Measurements from ENCODE around the gene HRCT1. TPM values are rescaled to one million over a fixed set of nuclear protein-coding genes. Genes with fewer than 3 reads are reported as not detected.
"Not testable (repeated sequence)": the region's sequence is repeated elsewhere in the genome, so short reads cannot be mapped to it uniquely, and the experiment has no call there.

HRCT1 gene
- polyA plus RNA-seq, 3 donors, result not detected

DNA sequence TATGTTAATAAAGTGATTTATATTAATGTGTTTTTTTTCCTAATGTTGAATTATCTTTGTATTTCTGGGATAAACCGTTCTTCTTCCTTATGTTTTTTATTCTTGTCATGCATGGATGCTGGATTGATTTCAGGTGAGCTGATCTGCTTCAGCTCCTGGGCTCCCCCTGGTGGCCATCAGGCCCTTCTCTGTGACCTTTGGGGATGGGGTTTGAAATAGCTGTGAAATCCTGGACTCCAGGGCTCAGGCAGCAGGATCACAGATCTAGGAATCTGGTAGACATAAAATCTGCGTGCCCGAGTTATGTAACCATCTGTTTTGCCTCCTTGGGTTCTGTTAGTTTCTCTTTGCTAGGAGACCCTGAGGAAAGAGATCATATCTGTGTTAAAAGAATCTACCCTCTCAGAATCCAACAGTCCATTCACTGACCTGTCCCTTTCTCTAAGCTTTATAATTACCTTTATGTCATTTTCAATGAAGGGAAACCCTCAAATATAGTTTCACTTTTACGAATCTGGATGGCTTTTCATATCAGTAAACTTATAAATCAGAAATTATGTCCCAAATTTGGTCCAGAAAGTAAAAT, 23.6 kb upstream of the HRCT1 start:
- intact Hi-C loops (cut with micrococcal nuclease), result loop anchor here (1.0 to 5.0 kb wide), 3 partner anchors 55 to 92 kb away; partner anchors contain the start of genes FAM221B (in 1 of the 2), NPR2 (in 1 of the 2) and TMEM8B (in 1 of the 2)
- no peaks in the 10 kb centered on the region for H3K36me3 ChIP-seq (replicated peaks in 1 of 2; ENCODE audit: control insufficient read depth in 1 of 2, insufficient read depth in 2 of 2, low read length in 2 of 2)
- no peak overlapping the region for H3K9ac ChIP-seq (ENCODE audit: insufficient read depth, low read length, poor library complexity, severe bottlenecking)
- H3K27ac ChIP-seq (ENCODE audit: low read depth in 1 of 2, low read length in 2 of 2), result no peak overlapping the region
- Mint-ChIP-seq H3K4me3 (no peak overlapping the region), H3K36me3 (peaks cover 0 to 2% of the 10 kb centered on the region in 2 donors), H3K27me3 (ENCODE audit: low read depth in 3 of 3) (peaks cover 14 to 16% (median 15%) of the 10 kb centered on the region in 3 donors), H3K4me1 (no peaks in the 10 kb centered on the region), H3K27ac (no peak overlapping the region), H3K9me3 (peaks cover 6 to 11% (median 9%) of the 10 kb centered on the region in 7 donors)
- no peaks in the 10 kb centered on the region for H3K4me1 ChIP-seq (ENCODE audit: control insufficient read depth in 1 of 2, insufficient read depth in 2 of 2, low read length in 2 of 2)
- DNase-seq, result peak; percentile 61 to 71 (median 62)
- peaks cover 3 to 6% of the 10 kb centered on the region in 2 donors for H3K27me3 ChIP-seq (ENCODE audit: control insufficient read depth in 2 of 2, insufficient read depth in 2 of 2, low read length in 2 of 2)
- no CpG with 5 or more reads among the region's 4 CpGs for WGBS (ENCODE audit: insufficient coverage)
- TF ChIP-seq, protein P1, sequence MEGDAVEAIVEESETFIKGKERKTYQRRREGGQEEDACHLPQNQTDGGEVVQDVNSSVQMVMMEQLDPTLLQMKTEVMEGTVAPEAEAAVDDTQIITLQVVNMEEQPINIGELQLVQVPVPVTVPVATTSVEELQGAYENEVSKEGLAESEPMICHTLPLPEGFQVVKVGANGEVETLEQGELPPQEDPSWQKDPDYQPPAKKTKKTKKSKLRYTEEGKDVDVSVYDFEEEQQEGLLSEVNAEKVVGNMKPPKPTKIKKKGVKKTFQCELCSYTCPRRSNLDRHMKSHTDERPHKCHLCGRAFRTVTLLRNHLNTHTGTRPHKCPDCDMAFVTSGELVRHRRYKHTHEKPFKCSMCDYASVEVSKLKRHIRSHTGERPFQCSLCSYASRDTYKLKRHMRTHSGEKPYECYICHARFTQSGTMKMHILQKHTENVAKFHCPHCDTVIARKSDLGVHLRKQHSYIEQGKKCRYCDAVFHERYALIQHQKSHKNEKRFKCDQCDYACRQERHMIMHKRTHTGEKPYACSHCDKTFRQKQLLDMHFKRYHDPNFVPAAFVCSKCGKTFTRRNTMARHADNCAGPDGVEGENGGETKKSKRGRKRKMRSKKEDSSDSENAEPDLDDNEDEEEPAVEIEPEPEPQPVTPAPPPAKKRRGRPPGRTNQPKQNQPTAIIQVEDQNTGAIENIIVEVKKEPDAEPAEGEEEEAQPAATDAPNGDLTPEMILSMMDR (IDR thresholded peaks at IDR 0.05), result peak; percentile 99
- H3K4me2 ChIP-seq (replicated peaks; ENCODE audit: extremely low read depth, low read length, poor library complexity, severe bottlenecking), result no peak overlapping the region
- H4K20me1 ChIP-seq (ENCODE audit: insufficient read depth, low read length), result no peaks in the 10 kb centered on the region
- no peak overlapping the region for H2AFZ ChIP-seq (ENCODE audit: insufficient read depth, low read depth, low read length, poor library complexity, severe bottlenecking)
- no peak overlapping the region for H3K4me3 ChIP-seq (replicated peaks in 1 of 3; ENCODE audit: low read depth in 2 of 3, low read length in 3 of 3)
- H3K79me2 ChIP-seq (ENCODE audit: insufficient read depth, low read length), result no peaks in the 10 kb centered on the region
- H3K9me3 ChIP-seq (replicated peaks in 1 of 2; ENCODE audit: control insufficient read depth in 1 of 2, insufficient read depth in 1 of 2, low read length in 2 of 2), result peaks cover 0 to 7% of the 10 kb centered on the region in 2 donors

DNA sequence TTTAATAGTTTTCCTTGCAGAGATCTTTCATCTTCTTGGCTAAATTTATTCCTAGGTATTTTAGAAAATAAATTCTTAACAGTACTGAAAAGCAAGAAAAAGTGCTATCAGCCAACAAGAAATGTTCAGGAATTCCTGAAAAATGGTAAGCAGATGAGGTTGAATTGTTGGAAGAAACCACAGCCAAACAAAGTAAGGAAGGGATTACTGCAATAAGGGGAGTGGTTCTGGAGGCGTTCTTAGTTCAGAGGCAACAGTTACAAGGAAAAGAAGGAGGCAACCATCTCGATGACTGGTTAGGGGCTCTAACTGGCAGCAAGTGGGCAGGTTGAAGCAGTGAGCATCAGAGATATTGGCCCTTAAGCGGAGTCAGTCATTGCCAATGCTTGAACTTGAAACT, 23.0 kb upstream of the HRCT1 start:
- H3K4me1 ChIP-seq (ENCODE audit: control insufficient read depth in 1 of 2, insufficient read depth in 2 of 2, low read length in 2 of 2), result no peaks in the 10 kb centered on the region
- Mint-ChIP-seq H3K4me3 (no peak overlapping the region), H3K27me3 (ENCODE audit: low read depth in 3 of 3) (peaks cover 14 to 16% (median 14%) of the 10 kb centered on the region in 3 donors), H3K9me3 (peaks cover 0 to 4% (median 2%) of the 10 kb centered on the region in 7 donors), H3K36me3 (no peaks in the 10 kb centered on the region), H3K4me1 (no peaks in the 10 kb centered on the region), H3K27ac (no peak overlapping the region)
- peaks cover 3 to 6% of the 10 kb centered on the region in 2 donors for H3K27me3 ChIP-seq (ENCODE audit: control insufficient read depth in 2 of 2, insufficient read depth in 2 of 2, low read length in 2 of 2)
- H4K20me1 ChIP-seq (ENCODE audit: insufficient read depth, low read length), result no peaks in the 10 kb centered on the region
- H3K4me2 ChIP-seq (replicated peaks; ENCODE audit: extremely low read depth, low read length, poor library complexity, severe bottlenecking), result no peak overlapping the region
- intact Hi-C loops (cut with micrococcal nuclease), result loop anchor here (1.0 to 5.0 kb wide), 3 partner anchors 56 to 93 kb away; partner anchors contain the start of genes FAM221B (in 1 of the 2), NPR2 (in 1 of the 2) and TMEM8B (in 1 of the 2)
- TF ChIP-seq, protein P1 (IDR thresholded peaks at IDR 0.05), result no peak
- no peak overlapping the region for H3K9ac ChIP-seq (ENCODE audit: insufficient read depth, low read length, poor library complexity, severe bottlenecking)
- no peak overlapping the region for H2AFZ ChIP-seq (ENCODE audit: insufficient read depth, low read depth, low read length, poor library complexity, severe bottlenecking)
- no peak for DNase-seq
- WGBS (ENCODE audit: insufficient coverage), result 47% methylated on average over 2 of the region's 3 CpGs
- peaks cover 0 to under 1% of the 10 kb centered on the region in 2 donors for H3K9me3 ChIP-seq (replicated peaks in 1 of 2; ENCODE audit: control insufficient read depth in 1 of 2, insufficient read depth in 1 of 2, low read length in 2 of 2)
- H3K27ac ChIP-seq (ENCODE audit: low read depth in 1 of 2, low read length in 2 of 2), result no peak overlapping the region
- H3K4me3 ChIP-seq (replicated peaks in 1 of 3; ENCODE audit: low read depth in 2 of 3, low read length in 3 of 3), result no peak overlapping the region
- no peaks in the 10 kb centered on the region for H3K79me2 ChIP-seq (ENCODE audit: insufficient read depth, low read length)
- H3K36me3 ChIP-seq (replicated peaks in 1 of 2; ENCODE audit: control insufficient read depth in 1 of 2, insufficient read depth in 2 of 2, low read length in 2 of 2), result no peaks in the 10 kb centered on the region

DNA sequence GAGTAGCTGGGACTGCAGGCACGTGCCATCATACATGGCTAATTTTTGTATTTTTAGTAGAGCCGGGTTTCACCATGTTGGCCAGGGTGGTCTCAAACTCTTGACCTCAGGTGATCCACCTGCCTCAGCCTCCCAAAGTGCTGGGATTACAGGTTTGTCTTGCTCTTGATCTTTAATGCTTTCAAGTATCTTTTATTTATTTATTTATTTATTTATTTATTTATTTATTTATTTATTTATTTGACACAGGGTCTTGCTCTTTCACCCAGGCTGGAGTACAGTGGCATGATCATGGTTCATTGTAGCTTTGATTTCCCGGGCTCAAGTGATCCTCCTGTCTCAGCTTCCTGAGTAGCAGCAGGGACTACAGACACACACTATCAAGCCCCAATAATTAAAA, 21.1 kb upstream of the HRCT1 start:
- H3K9me3 Mint-ChIP-seq; H3K9ac ChIP-seq (ENCODE audit: insufficient read depth, low read length, poor library complexity, severe bottlenecking); H2AFZ ChIP-seq (ENCODE audit: insufficient read depth, low read depth, low read length, poor library complexity, severe bottlenecking); H4K20me1 ChIP-seq (ENCODE audit: insufficient read depth, low read length); H3K27ac Mint-ChIP-seq; H3K9me3 ChIP-seq (replicated peaks in 1 of 2; ENCODE audit: control insufficient read depth in 1 of 2, insufficient read depth in 1 of 2, low read length in 2 of 2); DNase-seq; H3K36me3 Mint-ChIP-seq; H3K27ac ChIP-seq (ENCODE audit: low read depth in 1 of 2, low read length in 2 of 2); H3K4me3 Mint-ChIP-seq; H3K4me3 ChIP-seq (replicated peaks in 1 of 3; ENCODE audit: low read depth in 2 of 3, low read length in 3 of 3); H3K79me2 ChIP-seq (ENCODE audit: insufficient read depth, low read length); H3K4me1 Mint-ChIP-seq; H3K27me3 ChIP-seq (ENCODE audit: control insufficient read depth in 2 of 2, insufficient read depth in 2 of 2, low read length in 2 of 2); H3K36me3 ChIP-seq (replicated peaks in 1 of 2; ENCODE audit: control insufficient read depth in 1 of 2, insufficient read depth in 2 of 2, low read length in 2 of 2); H3K4me2 ChIP-seq (replicated peaks; ENCODE audit: extremely low read depth, low read length, poor library complexity, severe bottlenecking); H3K4me1 ChIP-seq (ENCODE audit: control insufficient read depth in 1 of 2, insufficient read depth in 2 of 2, low read length in 2 of 2): not testable (repeated sequence)
- 100% methylated on average over 2 of the region's 3 CpGs for WGBS (ENCODE audit: insufficient coverage)
- intact Hi-C loops (cut with micrococcal nuclease), result loop anchor here (5.0 kb wide), 2 partner anchors 58 to 93 kb away; partner anchors contain the start of genes FAM221B (in 1 of the 2), NPR2 (in 1 of the 2) and TMEM8B (in 1 of the 2)
- peaks cover 11 to 14% (median 11%) of the 10 kb centered on the region in 3 donors for H3K27me3 Mint-ChIP-seq (ENCODE audit: low read depth in 3 of 3)

Measured in CD14-positive monocyte (primary cell).